HEK293T (cell line): ENCODE measurements around the gene ELL2.

Source experiments
- HDGF ChIP-seq: fragments of 450-650 bp; IDR thresholded peaks from 2 replicates; pipeline ENCODE4 v1.6.1; 2017; ENCODE audit warnings: antibody characterized with exemption, borderline replicate concordance
- SP1 ChIP-seq: fragments of 450-650 bp; IDR thresholded peaks from 2 replicates; pipeline ENCODE4 v1.6.1; 2017

GRCh38 chr5:95917207-95917606 lies 44.4 kb downstream of the ELL2 start:
- TF ChIP-seq SP1: no peak
- no peak for TF ChIP-seq HDGF
